Measurements from ENCODE around the gene PIK3R6. TPM values are rescaled to one million over a fixed set of nuclear protein-coding genes. Genes with fewer than 3 reads are reported as not detected.

PIK3R6 gene
- total and polyA plus RNA-seq, 2 of the 13 experiments (the other 11 are each of a cell fraction or from before 2014, with no cell fraction given): not detected

DNA sequence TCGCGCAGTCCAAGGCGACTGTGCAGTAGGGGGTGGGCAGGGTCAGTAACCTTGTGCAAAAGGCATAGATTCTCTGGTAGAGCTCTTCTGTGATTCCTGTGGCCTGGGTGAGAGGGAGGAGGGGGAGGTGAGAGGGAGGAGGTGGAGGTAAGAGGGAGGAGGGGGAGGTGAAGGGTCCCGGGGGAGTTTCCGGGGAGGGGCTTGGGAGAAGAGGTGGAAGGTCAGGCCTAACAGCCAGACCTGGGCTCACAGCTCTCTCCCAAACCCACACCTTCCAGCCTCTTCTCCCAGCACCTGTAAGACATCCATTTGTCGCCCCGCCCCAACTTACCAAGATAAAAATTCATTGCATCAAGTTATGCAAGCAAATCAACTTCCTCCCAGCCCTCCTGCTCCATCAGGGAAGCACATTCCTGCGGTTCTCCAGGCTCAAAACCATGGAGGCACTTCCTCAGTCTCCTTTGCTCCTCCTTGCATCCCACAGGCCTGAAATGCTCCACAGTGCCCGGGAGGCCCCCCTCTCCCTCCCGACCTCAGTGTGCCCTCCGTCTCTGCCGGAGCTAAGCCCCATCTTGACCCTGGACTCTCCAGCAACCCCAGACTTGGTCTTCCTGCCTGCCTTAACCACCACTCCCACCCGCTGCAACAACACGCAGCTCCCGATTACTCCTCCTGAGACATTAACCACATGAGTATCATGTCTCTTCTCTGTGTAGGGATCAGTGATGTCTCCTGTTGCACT is 30.5 kb downstream of the PIK3R6 start (continued):
- TF ChIP-seq KDM6A (CRISPR knock-in tag; IDR thresholded peaks at IDR 0.05; ENCODE audit: low read depth): no peak
- TF ChIP-seq, protein P1, sequence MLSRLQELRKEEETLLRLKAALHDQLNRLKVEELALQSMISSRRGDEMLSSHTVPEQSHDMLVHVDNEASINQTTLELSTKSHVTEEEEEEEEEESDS (CRISPR knock-in tag; IDR thresholded peaks at IDR 0.05; ENCODE audit: borderline replicate concordance): no peak

DNA sequence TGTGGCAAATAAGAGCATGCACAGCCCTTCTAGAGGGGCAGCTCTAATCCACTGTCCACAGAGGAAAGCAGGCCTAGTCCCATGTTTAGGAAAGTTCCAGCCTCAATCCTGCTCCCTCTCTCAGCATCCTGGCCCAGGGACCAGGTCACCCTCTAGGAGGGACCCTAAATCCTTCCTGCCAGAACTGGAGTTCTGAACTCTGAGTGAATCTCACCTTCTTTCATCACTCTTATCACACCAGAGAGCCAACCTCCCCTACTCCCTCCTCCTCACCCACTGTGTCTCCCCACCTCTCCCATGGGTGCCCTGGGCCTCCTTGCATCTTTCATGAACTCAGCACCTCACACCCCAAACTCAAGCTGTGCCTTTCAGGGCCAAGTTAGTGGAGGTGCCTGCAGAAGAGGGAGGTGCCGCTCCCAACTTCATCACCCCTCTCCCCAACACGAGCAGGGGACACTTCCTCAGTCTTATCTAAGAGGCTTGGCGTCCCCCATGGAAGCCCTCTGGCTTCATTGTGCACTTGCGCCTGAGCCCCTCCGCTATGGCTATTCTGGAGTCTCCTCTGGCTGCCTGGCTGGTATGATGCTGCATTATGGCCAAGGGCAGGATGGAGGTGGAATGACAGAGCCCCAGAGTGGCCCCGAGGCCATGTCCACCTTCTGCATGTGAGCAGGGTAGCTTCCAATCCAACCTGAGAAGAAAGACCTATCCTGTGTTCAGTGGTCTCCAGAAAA is 31.7 kb downstream of the PIK3R6 start:
- CTCF ChIA-PET (ENCODE audit: low intra/inter-chr PET ratio, low total read pairs): no interaction called here
- no peak overlapping the region for H2AFZ ChIP-seq (ENCODE audit: low read length)
- no peak for TF ChIP-seq EED (CRISPR knock-in tag; IDR thresholded peaks at IDR 0.05)
- TF ChIP-seq, protein P2, sequence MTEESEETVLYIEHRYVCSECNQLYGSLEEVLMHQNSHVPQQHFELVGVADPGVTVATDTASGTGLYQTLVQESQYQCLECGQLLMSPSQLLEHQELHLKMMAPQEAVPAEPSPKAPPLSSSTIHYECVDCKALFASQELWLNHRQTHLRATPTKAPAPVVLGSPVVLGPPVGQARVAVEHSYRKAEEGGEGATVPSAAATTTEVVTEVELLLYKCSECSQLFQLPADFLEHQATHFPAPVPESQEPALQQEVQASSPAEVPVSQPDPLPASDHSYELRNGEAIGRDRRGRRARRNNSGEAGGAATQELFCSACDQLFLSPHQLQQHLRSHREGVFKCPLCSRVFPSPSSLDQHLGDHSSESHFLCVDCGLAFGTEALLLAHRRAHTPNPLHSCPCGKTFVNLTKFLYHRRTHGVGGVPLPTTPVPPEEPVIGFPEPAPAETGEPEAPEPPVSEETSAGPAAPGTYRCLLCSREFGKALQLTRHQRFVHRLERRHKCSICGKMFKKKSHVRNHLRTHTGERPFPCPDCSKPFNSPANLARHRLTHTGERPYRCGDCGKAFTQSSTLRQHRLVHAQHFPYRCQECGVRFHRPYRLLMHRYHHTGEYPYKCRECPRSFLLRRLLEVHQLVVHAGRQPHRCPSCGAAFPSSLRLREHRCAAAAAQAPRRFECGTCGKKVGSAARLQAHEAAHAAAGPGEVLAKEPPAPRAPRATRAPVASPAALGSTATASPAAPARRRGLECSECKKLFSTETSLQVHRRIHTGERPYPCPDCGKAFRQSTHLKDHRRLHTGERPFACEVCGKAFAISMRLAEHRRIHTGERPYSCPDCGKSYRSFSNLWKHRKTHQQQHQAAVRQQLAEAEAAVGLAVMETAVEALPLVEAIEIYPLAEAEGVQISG (CRISPR knock-in tag; IDR thresholded peaks at IDR 0.05): no peak
- TF ChIP-seq ZNF746 (CRISPR knock-in tag; IDR thresholded peaks at IDR 0.05): no peak
- TF ChIP-seq BRCA1 (CRISPR knock-in tag; IDR thresholded peaks at IDR 0.05): no peak
- no peak for TF ChIP-seq KLF16 (CRISPR knock-in tag; IDR thresholded peaks at IDR 0.05)
- no peak for TF ChIP-seq ZNF788 (CRISPR knock-in tag; IDR thresholded peaks at IDR 0.05; ENCODE audit: borderline replicate concordance)
- TF ChIP-seq, protein P3, sequence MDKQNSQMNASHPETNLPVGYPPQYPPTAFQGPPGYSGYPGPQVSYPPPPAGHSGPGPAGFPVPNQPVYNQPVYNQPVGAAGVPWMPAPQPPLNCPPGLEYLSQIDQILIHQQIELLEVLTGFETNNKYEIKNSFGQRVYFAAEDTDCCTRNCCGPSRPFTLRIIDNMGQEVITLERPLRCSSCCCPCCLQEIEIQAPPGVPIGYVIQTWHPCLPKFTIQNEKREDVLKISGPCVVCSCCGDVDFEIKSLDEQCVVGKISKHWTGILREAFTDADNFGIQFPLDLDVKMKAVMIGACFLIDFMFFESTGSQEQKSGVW (CRISPR knock-in tag; IDR thresholded peaks at IDR 0.05; ENCODE audit: borderline replicate concordance): no peak
- TF ChIP-seq ZZZ3 (CRISPR knock-in tag; IDR thresholded peaks at IDR 0.05; ENCODE audit: borderline replicate concordance): no peak
- TF ChIP-seq POLR2A (IDR thresholded peaks at IDR 0.05; ENCODE audit: insufficient read depth in 1 of 2, low read depth in 2 of 2, low read length in 2 of 2): no peak
- TF ChIP-seq EZH2 (conservative IDR thresholded peaks at IDR 0.05; ENCODE audit: low read depth, low read length): no peak
- TF ChIP-seq, protein P4, sequence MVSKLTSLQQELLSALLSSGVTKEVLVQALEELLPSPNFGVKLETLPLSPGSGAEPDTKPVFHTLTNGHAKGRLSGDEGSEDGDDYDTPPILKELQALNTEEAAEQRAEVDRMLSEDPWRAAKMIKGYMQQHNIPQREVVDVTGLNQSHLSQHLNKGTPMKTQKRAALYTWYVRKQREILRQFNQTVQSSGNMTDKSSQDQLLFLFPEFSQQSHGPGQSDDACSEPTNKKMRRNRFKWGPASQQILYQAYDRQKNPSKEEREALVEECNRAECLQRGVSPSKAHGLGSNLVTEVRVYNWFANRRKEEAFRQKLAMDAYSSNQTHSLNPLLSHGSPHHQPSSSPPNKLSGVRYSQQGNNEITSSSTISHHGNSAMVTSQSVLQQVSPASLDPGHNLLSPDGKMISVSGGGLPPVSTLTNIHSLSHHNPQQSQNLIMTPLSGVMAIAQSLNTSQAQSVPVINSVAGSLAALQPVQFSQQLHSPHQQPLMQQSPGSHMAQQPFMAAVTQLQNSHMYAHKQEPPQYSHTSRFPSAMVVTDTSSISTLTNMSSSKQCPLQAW (CRISPR knock-in tag; IDR thresholded peaks at IDR 0.05): no peak
- no peak for TF ChIP-seq SCMH1 (CRISPR knock-in tag; IDR thresholded peaks at IDR 0.05; ENCODE audit: borderline replicate concordance)
- no peak for TF ChIP-seq POGZ (CRISPR knock-in tag; IDR thresholded peaks at IDR 0.05)
- no peak for TF ChIP-seq ARID2 (CRISPR knock-in tag; IDR thresholded peaks at IDR 0.05; ENCODE audit: borderline replicate concordance)
- TF ChIP-seq KDM5A (IDR thresholded peaks at IDR 0.05; ENCODE audit: borderline replicate concordance, low read length): no peak

More for the DNA sequence above, 31.7 kb downstream of the PIK3R6 start:
- H3K36me3 ChIP-seq (replicated peaks in 1 of 2; ENCODE audit: control insufficient read depth in 1 of 2, insufficient read depth in 2 of 2, low read length in 2 of 2): no peaks in the 10 kb centered on the region
- no peak for FAIRE-seq
- H3K9me3 ChIP-seq (ENCODE audit: low read length): no peaks in the 10 kb centered on the region
- H3K4me2 ChIP-seq (ENCODE audit: low read depth, low read length): no peak overlapping the region
- DNase-seq (ENCODE audit: low spot score): no peak
- no peaks in the 10 kb centered on the region for H4K20me1 ChIP-seq (ENCODE audit: insufficient read depth, low read length)
- intact Hi-C loops (cut with micrococcal nuclease; ENCODE audit: unreplicated experiment) (no loop called here), in situ Hi-C loops (cut with HindIII; ENCODE audit: extremely low pct_ligation_motif_present, low pct_unique_long_range_greater_than_20kb) (no loop called here)
- H3K79me2 ChIP-seq (ENCODE audit: insufficient read depth, low read length): no peaks in the 10 kb centered on the region
- POLR2A ChIA-PET: no interaction called here
- WGBS (ENCODE audit: low lambda C conversion rate): 48% methylated on average over 6 of the region's 6 CpGs
- ATAC-seq: no peak
- H3K9ac ChIP-seq (ENCODE audit: insufficient read depth, low read depth, low read length): no peak overlapping the region
- H3K27ac ChIP-seq (ENCODE audit: extremely low read length, insufficient read depth, low read length): no peak overlapping the region
- BruUV-seq (replicated peaks): no TSS peak
- no peaks in the 10 kb centered on the region for H3K4me1 ChIP-seq (ENCODE audit: insufficient read depth, low read length)
- no peak overlapping the region for H3K4me3 ChIP-seq (replicated peaks in 1 of 3; ENCODE audit: insufficient read depth in 1 of 3, low read depth in 2 of 3, low read length in 3 of 3)
- H3K27me3 ChIP-seq (ENCODE audit: control insufficient read depth in 1 of 2, insufficient read depth in 2 of 2, low read length in 2 of 2): peaks cover 3 to 4% of the 10 kb centered on the region in 2 experiments; a peak in 3 of 5 replicates

All from HepG2 (cell line).